SHP77 treated with DMSO at 0.1 percent for 48 hours (cell line): ENCODE measurements around the gene CACNA2D1.

Experiments used
- DNase-seq: peaks from one replicate; lab custom pipeline; 2025; lab: John Stamatoyannopoulos, UW

The CACNA2D1 gene

GRCh38 chr7:82109288-82109687 lies 334.3 kb downstream of the CACNA2D1 start:
- DNase-seq: no peak

GRCh38 chr7:82106201-82106600 lies 337.4 kb downstream of the CACNA2D1 start:
- no peak for DNase-seq

- no peak for DNase-seq
Measured at GRCh38 chr7:82105463-82105862, 338.1 kb downstream of the CACNA2D1 start.

DNA sequence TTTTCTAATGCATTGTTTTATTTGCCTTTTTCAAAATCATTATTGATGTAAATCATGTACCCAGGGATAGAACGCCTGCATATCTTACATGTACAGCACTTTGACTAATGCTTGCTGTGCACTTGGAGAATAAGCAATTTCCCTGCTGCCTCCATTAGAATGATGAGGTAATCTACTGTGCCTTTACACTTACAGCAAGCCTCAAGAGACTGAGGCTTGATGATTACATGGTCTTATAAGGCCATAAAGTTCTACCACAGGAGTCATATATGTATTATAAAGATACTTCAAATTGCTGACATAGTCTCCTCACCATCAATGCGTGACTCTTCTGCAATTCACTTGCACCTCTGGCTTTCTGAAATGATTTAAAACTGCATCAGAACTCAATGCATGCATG lies 345.2 kb downstream of the CACNA2D1 start:
- no peak for DNase-seq

- DNase-seq: no peak
Measured at GRCh38 chr7:82091126-82091684, 352.4 kb downstream of the CACNA2D1 start.

DNA sequence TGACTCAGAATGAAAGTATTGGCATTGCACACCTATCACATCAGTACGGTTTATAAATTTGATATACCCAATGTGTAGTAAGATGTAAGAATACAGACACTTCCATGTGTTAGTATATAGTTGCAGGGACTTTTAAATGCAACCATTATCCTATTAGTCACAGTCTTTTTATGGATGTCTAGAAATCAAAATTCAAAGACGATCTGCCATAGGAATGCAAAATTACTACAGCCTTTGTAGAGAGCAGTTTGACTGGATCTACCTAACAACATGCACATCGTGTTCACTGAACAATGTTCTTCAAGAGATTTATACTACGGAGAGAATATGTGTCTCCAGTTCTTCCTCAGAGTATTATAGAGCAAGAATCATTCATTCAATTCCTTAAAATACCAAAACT lies 356.5 kb downstream of the CACNA2D1 start:
- no peak for DNase-seq

GRCh38 chr7:82085116-82085515 lies 358.5 kb downstream of the CACNA2D1 start:
- no peak for DNase-seq

DNA sequence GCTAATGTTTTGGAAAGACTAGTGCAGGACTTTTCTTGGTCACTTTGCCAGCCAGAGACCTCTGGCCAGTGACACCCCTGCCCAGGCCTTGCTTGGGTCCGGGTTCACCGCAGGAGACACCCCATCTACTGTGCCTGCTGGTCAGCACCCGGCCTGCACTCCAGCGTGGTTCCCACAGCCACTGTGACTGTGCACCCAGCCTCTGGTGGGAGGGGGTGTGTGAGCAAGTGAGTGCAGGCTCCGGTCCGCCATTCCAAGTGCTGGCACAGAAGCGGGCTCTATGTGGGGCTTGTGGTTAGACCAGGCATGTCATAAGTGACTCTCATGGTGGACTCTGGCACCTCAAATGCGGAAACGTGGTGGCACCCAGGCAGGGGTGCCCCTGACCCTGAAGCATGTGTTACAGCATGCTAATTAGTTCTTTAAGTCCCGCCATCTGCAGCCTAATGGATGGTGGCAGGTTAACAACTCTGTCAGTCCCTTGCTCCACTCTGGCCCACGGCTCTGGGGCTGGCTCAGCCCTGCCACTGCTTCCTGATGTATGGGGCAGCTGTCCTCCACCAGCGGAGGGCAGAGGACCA lies 361.8 kb downstream of the CACNA2D1 start:
- no peak for DNase-seq

DNA sequence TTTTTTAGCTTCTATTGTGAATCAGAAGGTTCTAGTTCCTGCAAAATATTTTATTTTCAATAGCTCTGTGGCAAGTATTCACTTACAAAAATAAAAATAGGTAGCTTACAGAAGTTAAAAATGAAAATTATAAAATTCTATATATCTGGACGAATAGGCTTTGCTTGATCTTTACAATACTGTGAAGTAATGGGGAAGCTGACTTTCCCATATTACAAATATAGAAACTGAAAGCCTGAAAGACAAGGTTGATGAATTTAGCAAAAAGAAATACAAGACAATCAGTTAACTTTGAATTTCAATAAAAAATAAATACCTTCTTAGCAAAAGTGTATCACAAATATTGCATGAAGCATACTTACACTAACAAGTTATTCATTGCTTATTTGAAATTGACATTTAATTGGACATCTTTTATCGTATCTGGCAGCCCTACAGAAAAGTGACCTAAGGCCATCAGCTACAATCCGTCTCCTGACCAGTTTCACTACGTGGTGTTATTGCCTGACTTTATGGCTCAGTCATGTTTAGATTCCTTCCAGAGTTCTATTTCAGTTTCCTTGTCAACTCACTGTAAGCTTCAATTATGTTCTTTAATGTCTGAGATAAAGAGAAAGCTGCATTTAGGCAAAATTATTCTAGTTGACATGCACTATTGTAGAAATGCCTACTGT lies 363.2 kb downstream of the CACNA2D1 start:
- DNase-seq: no peak

DNA sequence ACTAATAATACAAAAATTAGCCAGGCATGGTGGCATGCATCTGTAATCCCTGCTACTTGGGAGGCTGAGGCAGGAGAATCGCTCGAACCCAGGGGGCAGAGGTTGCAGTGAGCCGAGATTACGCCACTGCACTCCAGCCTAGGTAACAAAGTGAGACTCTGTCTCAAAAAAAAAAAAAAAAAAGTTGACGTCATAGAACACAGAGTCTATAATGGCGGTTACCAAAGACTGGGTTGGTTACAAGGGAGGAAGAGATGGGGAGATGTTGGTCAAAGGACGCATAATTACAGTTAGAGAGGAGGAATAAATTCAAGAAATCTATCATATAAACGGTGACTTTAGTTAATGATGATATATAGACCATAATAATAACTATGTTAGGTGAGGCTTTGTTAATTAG lies 364.1 kb downstream of the CACNA2D1 start:
- no peak for DNase-seq

- DNase-seq: no peak
Measured at GRCh38 chr7:82078807-82079206, 364.8 kb downstream of the CACNA2D1 start.

- DNase-seq: no peak
Measured at GRCh38 chr7:82071468-82071867, 372.1 kb downstream of the CACNA2D1 start.

GRCh38 chr7:82067628-82068264 lies 375.8 kb downstream of the CACNA2D1 start:
- DNase-seq: no peak

DNA sequence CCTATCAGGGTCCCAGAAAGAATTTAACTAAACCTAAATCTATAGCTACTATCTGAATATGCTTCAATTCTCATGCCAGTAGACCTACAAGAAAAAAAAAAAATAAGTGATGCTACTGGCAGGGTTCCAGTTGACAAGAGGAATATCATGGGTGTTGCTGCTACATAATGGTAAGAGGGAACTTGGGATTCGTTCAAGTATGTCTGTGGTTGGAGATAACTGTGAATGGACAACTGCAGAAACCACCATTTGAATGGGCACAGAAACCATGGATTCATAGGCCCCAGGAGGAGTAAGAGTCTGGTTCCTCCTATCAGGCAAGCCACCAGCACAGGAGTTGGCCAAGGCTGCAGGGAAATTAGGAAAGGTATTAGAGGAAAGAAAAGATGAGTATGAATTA lies 386.1 kb downstream of the CACNA2D1 start:
- no peak for DNase-seq

GRCh38 chr7:82056282-82056681 lies 387.3 kb downstream of the CACNA2D1 start:
- DNase-seq: no peak

GRCh38 chr7:82054544-82054943 lies 389.0 kb downstream of the CACNA2D1 start:
- no peak for DNase-seq

GRCh38 chr7:82053453-82054032 lies 390.0 kb downstream of the CACNA2D1 start:
- DNase-seq: no peak

DNA sequence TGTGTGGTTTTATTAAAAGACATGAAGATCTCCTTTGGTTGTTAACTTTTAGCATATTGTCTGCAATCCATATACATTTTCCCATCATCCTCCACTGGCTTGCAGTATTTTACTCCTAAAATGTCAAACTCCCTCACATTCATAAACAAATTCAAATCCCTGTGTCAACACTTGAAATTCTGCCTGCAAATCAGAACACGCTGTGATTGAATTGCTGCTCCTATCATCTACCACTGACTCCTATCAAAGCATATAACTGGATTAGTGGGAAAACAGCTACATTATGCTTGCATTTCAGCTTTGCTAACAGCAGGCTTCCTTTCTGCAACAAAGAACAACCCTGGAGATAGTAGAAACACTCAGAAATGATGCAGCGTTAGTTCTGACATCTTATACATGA lies 392.0 kb downstream of the CACNA2D1 start:
- peak; percentile 53 for DNase-seq

DNA sequence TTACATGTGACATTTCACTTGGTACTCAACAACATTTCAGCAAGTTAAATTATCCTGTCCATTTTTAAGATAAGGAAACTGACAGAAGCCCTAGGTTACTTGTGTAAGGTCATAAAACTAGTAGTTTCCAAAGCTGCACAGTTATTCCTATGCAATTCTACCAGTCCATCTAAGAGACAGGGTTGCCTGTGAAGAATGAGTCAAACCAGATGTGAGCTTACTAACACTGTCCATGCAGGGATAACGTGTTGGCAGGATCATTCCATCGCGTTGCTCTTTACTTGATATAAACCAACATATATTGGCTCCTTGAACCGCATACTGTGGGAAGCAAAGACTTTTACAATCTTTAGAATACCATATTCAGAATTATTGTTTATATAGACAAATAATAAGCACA lies 392.8 kb downstream of the CACNA2D1 start:
- no peak for DNase-seq

GRCh38 chr7:82049891-82050533 lies 393.6 kb downstream of the CACNA2D1 start:
- peak; percentile 16 for DNase-seq

GRCh38 chr7:82049442-82049841 lies 394.1 kb downstream of the CACNA2D1 start:
- no peak for DNase-seq

GRCh38 chr7:82044497-82045080 lies 399.0 kb downstream of the CACNA2D1 start:
- peak; percentile 22 for DNase-seq
